ENCODE data around the gene OPALIN. TPM values are rescaled to one million over a fixed set of nuclear protein-coding genes. Genes with fewer than 3 reads are reported as not detected.

Gene OPALIN
- total RNA-seq, 3 donors from 2014 or later (not counting 1 experiment from before 2014, with no cell fraction given): not detected

DNA sequence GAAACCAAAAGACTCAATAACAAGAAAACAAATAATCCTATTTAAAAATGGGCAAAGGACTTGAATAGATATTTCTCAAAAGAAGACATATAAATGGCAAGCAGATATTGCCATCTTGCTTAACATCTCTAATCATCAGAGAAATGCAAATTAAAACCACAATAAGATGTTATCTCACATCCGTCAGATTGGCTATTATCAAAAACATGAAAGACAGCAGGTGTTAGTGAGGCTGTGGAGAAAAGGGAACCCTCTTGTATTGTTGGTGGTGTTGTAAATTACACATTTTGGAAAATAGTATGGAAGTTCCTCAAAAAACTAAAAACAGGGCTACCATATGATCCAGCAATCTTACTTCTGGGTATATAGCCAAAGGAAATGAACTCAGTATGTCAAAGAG, 25.7 kb downstream of the OPALIN start:
- TF ChIP-seq, protein P1, sequence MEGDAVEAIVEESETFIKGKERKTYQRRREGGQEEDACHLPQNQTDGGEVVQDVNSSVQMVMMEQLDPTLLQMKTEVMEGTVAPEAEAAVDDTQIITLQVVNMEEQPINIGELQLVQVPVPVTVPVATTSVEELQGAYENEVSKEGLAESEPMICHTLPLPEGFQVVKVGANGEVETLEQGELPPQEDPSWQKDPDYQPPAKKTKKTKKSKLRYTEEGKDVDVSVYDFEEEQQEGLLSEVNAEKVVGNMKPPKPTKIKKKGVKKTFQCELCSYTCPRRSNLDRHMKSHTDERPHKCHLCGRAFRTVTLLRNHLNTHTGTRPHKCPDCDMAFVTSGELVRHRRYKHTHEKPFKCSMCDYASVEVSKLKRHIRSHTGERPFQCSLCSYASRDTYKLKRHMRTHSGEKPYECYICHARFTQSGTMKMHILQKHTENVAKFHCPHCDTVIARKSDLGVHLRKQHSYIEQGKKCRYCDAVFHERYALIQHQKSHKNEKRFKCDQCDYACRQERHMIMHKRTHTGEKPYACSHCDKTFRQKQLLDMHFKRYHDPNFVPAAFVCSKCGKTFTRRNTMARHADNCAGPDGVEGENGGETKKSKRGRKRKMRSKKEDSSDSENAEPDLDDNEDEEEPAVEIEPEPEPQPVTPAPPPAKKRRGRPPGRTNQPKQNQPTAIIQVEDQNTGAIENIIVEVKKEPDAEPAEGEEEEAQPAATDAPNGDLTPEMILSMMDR (IDR thresholded peaks at IDR 0.05): no peak
- Mint-ChIP-seq H3K4me3 (no peak overlapping the region), H3K27me3 (ENCODE audit: low read depth in 2 of 2) (peaks cover 7 to 10% of the 10 kb centered on the region in 2 donors), H3K36me3 (no peaks in the 10 kb centered on the region), H3K27ac (no peak overlapping the region), H3K9me3 (no peaks in the 10 kb centered on the region), H3K4me1 (no peaks in the 10 kb centered on the region)
- DNase-seq (peak in 1 of 2 donors; percentile 35), ATAC-seq (no peak)
- intact Hi-C loops (cut with micrococcal nuclease): no loop called here
- Histone ChIP-seq H3K9me3 (ENCODE audit: control insufficient read depth, insufficient read depth, low read length) (no peaks in the 10 kb centered on the region), H3K27ac (ENCODE audit: low read length) (no peak overlapping the region), H3K36me3 (ENCODE audit: control insufficient read depth, insufficient read depth, low read length) (no peaks in the 10 kb centered on the region), H3K4me1 (ENCODE audit: control insufficient read depth, insufficient read depth, low read length) (no peaks in the 10 kb centered on the region), H3K27me3 (ENCODE audit: control insufficient read depth, insufficient read depth, low read length) (no peaks in the 10 kb centered on the region), H3K4me3 (ENCODE audit: low read length) (no peak overlapping the region)
- no CpG with 5 or more reads among the region's 1 CpG for WGBS (ENCODE audit: insufficient coverage)

DNA sequence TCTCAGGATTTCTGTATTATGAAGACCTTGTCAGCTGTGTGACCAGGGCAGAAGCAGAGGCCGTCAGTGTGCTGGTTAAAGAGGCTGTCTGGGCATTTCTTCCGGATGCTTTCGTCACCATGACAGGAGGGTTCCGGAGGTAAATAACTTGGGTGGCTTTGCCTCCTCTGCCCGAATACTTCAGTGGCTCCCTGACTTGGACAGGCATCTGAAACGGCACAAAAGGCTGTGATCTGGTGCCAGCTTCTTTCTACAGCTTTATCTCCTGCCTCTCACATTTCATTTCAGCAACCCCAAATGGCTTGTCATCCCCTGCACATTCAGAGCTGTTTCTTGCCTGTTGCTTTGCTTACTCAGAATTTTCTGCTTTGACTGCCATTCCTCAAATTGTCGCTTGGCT, 31.3 kb downstream of the OPALIN start:
- Mint-ChIP-seq H3K36me3 (no peaks in the 10 kb centered on the region), H3K4me1 (no peaks in the 10 kb centered on the region), H3K27ac (no peak overlapping the region), H3K4me3 (no peak overlapping the region), H3K9me3 (no peaks in the 10 kb centered on the region), H3K27me3 (ENCODE audit: low read depth in 2 of 2) (peaks cover 6 to 9% of the 10 kb centered on the region in 2 donors)
- Histone ChIP-seq H3K9me3 (ENCODE audit: control insufficient read depth, insufficient read depth, low read length) (no peaks in the 10 kb centered on the region), H3K4me3 (ENCODE audit: low read length) (no peak overlapping the region), H3K27me3 (ENCODE audit: control insufficient read depth, insufficient read depth, low read length) (no peaks in the 10 kb centered on the region), H3K4me1 (ENCODE audit: control insufficient read depth, insufficient read depth, low read length) (no peaks in the 10 kb centered on the region), H3K27ac (ENCODE audit: low read length) (no peak overlapping the region), H3K36me3 (ENCODE audit: control insufficient read depth, insufficient read depth, low read length) (no peaks in the 10 kb centered on the region)
- TF ChIP-seq, protein P1 (IDR thresholded peaks at IDR 0.05): no peak
- DNase-seq (no peak), ATAC-seq (no peak)
- intact Hi-C loops (cut with micrococcal nuclease): no loop called here
- 92% methylated on average over 7 of the region's 7 CpGs for WGBS (ENCODE audit: insufficient coverage)

DNA sequence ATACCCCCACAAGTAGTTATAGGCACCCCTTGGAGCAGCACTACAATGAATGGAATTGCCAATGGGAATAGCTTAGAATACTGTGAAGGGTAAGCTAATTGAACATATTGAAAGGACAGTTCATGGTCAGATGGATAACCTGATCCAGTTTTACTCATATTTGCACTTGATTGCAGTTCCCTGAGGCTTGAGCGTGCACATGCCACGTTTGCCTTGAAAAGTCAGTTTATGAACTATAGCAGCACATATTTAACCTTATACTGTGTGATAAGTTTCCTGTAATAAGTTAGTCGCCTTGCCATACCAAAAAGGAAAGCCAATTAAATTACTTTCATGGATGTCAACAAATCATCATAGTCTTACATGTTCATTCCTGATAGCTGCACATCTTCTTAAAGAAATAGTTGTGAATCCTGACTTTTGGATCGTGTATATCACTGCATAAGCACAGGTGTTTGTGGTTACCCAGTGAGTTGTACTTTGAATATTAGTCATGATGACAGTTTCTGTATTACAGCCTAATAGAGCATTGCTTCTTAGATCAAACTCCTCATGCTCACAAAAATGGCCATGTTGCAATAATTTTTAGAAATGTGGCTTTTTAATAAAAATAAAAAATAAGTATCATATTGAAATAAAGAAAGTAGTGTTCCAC, 33.0 kb downstream of the OPALIN start:
- H3K27me3 ChIP-seq (ENCODE audit: control insufficient read depth, insufficient read depth, low read length): no peaks in the 10 kb centered on the region
- H3K27ac Mint-ChIP-seq: no peak overlapping the region
- no peak for ATAC-seq
- H3K9me3 Mint-ChIP-seq: no peaks in the 10 kb centered on the region
- no peak overlapping the region for H3K27ac ChIP-seq (ENCODE audit: low read length)
- no peak for DNase-seq
- intact Hi-C loops (cut with micrococcal nuclease): no loop called here
- no peaks in the 10 kb centered on the region for H3K36me3 Mint-ChIP-seq
- H3K9me3 ChIP-seq (ENCODE audit: control insufficient read depth, insufficient read depth, low read length): no peaks in the 10 kb centered on the region
- H3K4me3 Mint-ChIP-seq: no peak overlapping the region
- no peaks in the 10 kb centered on the region for H3K4me1 Mint-ChIP-seq
- WGBS (ENCODE audit: insufficient coverage): 68% methylated on average over 4 of the region's 4 CpGs
- H3K27me3 Mint-ChIP-seq (ENCODE audit: low read depth in 2 of 2): peaks cover 6% of the 10 kb centered on the region in 2 donors
- no peaks in the 10 kb centered on the region for H3K4me1 ChIP-seq (ENCODE audit: control insufficient read depth, insufficient read depth, low read length)
- TF ChIP-seq, protein P1 (IDR thresholded peaks at IDR 0.05): no peak
- no peak overlapping the region for H3K4me3 ChIP-seq (ENCODE audit: low read length)
- no peaks in the 10 kb centered on the region for H3K36me3 ChIP-seq (ENCODE audit: control insufficient read depth, insufficient read depth, low read length)

DNA sequence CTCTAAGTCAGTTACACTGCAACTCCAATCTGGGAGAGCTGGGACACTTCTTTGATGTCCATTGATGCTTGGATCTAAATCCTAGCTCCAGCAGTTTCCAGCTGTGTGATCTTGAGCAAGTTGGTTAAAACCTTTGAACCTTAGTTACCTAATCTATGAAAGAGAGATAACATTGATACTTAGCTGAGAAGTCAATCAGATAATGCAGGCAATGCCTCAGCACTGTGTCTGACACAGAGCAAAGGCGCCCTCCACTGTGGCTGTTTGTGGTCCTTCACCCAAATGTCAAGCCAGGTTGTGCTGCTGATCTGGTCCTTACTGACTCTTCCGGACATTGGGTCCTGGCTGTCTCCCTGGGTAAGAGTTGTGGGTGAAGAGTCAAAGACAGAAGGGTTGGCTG, 34.4 kb downstream of the OPALIN start:
- Histone ChIP-seq H3K4me1 (ENCODE audit: control insufficient read depth, insufficient read depth, low read length) (no peaks in the 10 kb centered on the region), H3K27me3 (ENCODE audit: control insufficient read depth, insufficient read depth, low read length) (no peaks in the 10 kb centered on the region), H3K4me3 (ENCODE audit: low read length) (no peak overlapping the region), H3K27ac (ENCODE audit: low read length) (no peak overlapping the region), H3K9me3 (ENCODE audit: control insufficient read depth, insufficient read depth, low read length) (no peaks in the 10 kb centered on the region), H3K36me3 (ENCODE audit: control insufficient read depth, insufficient read depth, low read length) (no peaks in the 10 kb centered on the region)
- H3K27ac Mint-ChIP-seq: no peak overlapping the region
- DNase-seq (no peak), ATAC-seq (no peak)
- H3K9me3 Mint-ChIP-seq: no peaks in the 10 kb centered on the region
- intact Hi-C loops (cut with micrococcal nuclease): no loop called here
- WGBS (ENCODE audit: insufficient coverage): 95% methylated on average over 2 of the region's 2 CpGs
- TF ChIP-seq, protein P1 (IDR thresholded peaks at IDR 0.05): no peak
- H3K4me3 Mint-ChIP-seq: no peak overlapping the region
- H3K27me3 Mint-ChIP-seq (ENCODE audit: low read depth in 2 of 2): peaks cover 6 to 16% of the 10 kb centered on the region in 2 donors
- no peaks in the 10 kb centered on the region for H3K4me1 Mint-ChIP-seq
- no peaks in the 10 kb centered on the region for H3K36me3 Mint-ChIP-seq

All from natural killer cell (primary cell).